HG02588 (cell line): ENCODE measurements around the gene MACROD2.
"Not testable (repeated sequence)": the region's sequence is repeated elsewhere in the genome, so short reads cannot be mapped to it uniquely, and the experiment has no call there.

Experiments used
- ATAC-seq: cut with Tn5 transposase; IDR thresholded peaks from one replicate; pipeline ENCODE4 v1.9.1; 2021; ENCODE audit warnings: mild to moderate bottlenecking, moderate library complexity; ENCODE audit not compliant: unreplicated experiment

Gene MACROD2

DNA sequence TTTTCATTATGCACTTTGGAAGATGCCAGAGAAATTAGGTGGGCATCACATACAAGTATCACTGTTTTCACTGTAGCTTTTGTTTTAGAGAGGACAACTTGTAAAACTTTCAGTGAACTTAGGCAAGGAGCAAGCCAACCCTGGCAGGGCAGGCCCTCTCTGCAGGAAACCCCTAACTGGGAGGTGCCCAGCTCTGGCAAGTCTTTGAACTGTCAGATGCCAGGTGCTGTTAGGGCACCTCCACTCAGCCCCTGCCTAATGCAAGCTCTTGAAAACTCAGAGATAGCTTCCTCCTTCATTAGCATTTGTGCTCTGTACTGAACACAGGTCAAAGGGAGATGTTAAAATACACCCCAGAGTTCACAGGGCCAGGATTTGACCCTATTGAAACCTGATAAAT, 1116.3 kb downstream of the MACROD2 start:
- no peak for ATAC-seq

DNA sequence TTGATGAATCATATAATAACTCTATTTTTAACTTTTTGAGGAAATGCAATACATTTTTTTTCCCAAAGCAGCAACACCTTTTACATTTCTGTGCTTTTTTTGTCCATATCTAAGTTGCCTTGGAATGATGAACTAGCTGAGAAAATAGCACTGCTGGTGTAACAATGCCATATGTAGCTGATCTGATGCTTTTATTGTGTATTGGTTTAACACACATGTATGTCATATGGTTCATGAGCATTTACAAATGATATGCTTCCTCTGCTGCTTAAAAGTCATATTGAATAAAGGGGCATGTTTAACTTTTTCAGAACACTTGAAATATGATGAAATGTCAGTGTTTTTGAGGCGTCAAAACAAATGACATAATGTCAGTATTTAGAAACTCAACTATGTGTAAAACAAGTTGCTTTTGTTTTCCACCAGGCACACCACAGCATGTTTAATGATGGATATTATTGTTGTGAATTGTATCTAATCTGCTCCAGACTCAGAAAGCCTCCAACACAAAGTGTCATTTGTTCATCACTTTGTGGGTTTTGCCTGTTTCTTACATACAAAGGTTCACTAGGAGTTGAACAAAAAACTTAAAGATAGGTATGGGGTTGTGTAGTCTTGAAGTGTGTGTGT, 1117.9 kb downstream of the MACROD2 start:
- no peak for ATAC-seq

DNA sequence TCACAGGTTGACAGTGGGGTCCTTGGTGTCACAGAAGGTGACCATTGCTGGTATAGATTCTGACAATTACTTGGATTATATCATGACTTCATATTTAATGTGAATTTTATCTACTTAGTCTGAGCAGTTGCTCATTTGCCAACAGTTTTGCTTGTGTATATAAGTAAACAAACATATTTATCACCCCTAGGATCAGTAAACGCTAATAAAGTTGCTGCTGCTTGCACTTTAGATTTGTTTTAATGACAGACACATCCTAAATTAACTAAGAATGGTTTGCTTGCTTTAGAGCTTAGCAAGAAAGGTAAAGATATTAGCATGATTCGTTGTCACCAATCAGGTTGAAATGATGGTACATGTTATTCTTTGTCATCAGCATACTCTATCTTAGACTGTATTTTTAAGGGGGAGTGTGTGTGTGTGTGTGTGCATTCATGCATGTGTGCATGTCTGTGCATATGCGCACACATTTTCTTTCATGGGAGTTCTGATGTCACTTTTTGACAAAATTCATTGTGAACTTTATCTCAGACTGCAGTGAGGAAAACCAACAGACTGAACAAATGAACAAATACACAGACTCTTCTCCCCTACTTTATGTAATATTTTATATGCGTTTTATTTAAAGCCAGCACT, 1124.7 kb downstream of the MACROD2 start:
- ATAC-seq, result no peak

DNA sequence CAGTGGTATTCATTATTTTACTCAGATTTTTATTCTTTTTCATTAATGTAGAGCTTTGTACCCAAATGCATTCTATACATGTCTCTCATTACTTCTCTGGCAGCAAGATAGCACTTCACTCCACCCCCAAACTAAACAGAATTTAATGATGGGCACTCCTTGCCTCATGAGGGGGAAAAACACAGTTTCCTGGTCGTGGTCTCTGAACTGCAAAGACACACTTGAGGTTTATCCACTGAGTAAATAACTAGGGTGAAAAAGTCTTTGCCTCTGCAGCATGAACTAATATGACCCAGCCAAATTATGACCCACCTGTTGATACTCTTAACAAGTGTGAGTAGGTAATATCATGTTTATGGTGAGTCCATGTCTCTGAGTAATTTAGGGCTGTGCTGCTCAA, 1127.3 kb downstream of the MACROD2 start:
- no peak for ATAC-seq

DNA sequence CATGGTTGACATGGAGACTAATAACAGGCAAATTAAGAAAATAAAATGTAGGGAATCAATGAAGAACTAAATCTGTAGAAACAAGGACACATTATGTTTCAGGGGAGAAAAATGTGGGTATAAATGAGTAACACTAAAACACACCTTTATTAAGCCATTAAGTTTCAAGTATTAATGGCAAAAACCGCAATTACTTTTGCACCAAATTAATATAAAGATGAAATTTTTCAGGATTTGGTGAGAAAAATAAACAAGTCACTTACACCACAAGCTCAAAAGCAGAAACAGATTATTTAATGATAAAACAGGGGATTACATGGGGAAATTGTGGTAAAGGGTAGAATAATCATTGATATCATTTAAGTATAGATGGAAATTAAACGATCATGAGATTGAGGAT, 1135.9 kb downstream of the MACROD2 start:
- ATAC-seq, result no peak

DNA sequence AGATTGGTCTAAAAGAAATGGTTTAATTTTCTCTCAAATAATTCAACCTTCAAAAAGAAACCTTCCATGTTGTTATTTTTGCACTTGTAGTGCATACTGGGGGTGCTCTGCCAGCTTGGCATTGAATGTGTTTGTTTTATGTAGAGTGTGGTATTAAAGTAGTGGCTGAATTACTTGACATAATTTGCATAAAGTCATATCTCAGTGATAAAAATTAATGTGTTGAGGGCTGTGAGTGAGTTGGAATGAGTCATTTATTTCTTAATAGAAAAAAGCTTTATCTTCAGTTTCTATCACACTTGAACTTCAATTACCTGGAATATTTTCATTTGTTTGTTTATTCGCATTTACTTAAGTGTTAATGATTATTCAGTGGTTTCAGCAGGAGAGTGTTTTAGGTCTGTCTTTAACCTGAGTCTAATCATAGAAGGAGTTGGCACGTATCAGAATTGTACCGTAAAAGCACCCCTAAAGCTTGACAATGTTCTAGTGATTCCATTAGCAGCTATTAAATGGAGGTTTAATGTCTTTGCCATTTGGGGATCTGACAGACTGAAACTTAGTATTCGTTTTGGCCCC, 1143.3 kb downstream of the MACROD2 start:
- ATAC-seq, result no peak

DNA sequence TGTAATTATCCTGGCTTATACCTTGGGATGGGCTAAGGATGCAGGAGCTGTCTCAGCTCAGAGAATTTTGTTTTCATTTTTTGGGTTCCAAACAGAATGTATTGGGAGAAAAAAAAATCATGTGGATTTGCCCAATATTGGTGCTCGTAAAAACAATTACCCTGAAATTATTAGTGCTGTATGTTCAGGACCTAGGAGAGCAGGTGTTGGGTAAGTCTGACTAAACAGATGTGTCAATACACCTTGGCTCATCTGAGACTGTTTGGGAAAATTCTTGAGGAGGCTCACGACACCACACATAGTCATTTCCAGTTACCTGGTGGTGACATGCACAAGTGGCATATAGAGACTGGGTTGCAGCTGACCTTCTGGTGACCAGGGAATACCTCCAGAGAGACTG, 1144.2 kb downstream of the MACROD2 start:
- no peak for ATAC-seq

DNA sequence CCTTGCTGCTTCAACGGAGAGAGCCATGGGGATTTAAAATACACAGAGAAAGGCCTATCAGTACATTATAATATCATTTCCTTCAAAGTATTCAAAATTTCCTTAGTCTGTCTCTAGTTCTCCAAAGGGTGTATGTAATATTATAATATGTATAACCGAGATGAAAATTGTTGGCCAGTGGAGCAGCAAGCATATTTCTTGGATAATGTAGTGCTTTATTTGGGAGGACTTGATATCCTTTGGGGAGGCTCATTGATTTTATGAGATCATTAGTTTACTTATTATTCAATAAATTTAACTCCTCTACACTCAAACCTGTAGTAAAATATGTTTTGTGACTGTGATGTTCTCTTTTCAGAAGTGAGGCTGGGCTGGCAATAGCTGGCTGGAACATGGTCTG, 1145.0 kb downstream of the MACROD2 start:
- no peak for ATAC-seq

DNA sequence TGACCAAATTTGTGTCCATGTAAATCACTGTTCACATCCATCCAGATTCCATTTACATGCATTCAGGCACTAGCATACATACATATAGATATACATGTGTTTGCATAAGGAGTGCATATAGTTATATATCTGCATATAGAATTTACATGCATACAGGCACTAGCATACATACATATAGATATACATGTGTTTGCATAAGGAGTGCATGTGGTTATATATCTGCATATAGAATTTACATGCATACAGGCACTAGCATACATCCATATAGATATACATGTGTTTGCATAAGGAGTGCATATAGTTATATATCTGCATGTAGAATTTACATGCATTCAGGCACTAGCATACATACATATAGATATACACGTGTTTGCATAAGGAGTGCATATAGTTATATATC, 1145.6 kb downstream of the MACROD2 start:
- not testable (repeated sequence) for ATAC-seq

DNA sequence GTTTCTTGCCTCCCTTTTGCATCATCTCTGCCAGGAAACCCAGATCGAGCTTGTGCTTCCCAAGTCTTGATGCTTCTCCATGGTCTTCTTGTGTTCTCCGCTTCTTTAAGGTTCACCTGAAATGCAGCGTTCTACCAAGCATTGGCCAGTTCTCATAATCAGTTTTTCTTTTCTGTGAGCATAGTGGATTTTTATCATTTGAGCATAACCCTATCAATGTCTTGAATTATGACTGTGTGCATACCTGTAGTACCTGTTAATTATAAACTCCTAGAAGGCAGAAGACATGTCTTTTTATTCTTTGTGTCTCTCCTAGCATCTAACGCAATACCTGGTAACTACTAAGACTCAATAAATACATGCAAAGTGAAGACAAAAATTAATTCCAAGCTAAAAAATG, 1146.5 kb downstream of the MACROD2 start:
- ATAC-seq, result no peak

DNA sequence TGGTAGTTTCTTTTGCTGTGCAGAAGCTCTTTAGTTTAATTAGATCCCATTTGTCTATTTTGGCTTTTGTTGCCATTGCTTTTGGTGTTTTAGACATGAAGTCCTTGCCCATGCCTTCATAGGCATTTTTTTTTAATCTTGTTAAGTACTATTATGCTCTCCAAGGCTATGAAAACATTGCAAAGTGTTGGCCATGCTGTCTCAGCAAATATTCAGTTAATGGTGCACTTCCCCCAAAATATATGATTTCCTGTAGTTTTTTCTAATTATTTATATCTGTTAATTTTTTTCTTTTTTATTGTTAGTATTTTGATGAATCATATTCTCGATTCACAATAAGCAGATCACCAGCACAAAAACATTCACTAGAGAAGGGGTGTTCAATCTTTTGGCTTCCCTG, 1148.2 kb downstream of the MACROD2 start:
- no peak for ATAC-seq

DNA sequence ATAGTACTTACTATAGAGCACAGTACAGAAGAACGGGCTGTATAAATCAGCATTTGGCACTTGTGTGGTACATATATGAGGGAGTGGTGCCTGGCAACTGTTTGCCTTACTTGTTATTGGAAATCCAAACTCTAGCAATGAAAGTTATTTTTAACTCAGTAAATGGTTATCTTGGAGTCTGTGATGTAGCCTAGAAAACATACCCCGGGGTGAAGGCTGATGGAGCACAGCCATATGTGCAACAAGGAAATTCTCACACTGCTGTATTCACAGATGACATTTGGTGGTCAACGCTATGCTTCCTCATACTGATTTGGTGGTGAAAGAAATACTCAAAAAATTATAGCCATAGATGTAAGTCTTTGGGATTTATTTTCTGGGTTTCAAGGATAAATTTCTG, 1149.6 kb downstream of the MACROD2 start:
- ATAC-seq, result no peak

DNA sequence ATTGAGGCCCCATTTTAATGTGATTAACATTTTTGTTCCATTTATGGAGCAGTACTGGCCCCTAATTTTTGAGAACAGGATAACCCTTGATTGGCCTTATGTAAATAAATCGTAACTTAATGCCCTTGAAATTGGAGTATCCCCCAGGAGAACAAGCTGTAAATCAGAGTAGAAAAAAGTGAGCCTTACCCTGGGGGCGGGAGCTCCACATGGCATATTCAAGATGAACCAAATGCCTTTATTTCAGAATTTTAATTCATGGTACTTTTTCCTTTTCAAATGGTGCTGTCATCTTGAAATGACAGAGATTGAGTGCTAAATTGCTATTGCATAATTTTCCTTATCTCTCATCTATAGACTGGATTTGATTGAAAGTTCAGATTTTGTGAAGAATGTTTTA, 1151.6 kb downstream of the MACROD2 start:
- ATAC-seq, result no peak

DNA sequence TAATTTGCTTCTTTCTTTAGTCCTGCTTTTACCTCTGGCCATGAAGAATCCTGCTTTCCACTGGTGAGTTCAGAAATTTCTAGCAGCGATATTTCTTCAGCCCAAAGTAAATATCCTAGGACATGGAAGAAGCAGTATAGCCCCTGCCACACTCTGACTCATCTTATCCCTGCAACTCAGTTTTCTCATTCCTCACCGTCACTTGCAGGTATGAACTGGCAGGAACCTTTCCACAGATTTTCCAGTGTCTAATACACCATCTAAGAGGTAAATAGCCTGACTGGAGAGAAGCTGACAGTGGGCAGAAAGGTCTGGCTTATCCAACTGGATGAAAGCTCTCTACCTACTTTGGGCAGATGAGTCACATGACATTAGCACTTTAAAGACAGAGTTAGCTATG, 1158.8 kb downstream of the MACROD2 start:
- ATAC-seq, result no peak

DNA sequence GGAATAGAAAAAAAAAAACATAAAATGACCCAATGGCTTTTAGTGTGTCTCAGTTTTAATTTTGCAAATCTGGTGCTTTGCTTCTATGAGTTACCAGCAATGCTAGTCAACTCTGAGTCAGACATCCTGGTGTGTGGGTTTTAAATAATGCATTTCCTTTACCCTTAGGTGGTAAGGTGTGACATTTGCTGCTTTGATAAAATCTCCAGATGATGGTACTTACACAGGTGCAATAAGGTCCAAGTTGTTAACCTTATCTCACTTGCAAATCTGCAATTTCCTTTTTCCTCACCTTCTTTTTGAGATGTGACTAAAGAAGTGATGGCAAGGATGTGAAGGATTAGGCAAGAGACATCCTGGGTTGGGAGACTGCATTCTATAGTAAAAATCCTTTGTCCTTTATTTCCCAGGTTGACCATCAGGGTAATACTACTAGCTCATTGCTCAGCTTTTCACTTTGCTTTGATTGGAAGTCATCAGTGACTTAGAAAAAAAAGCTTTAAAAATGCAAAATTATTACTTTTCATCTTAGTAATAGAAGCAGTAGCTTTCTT, 1160.6 kb downstream of the MACROD2 start:
- ATAC-seq, result no peak

DNA sequence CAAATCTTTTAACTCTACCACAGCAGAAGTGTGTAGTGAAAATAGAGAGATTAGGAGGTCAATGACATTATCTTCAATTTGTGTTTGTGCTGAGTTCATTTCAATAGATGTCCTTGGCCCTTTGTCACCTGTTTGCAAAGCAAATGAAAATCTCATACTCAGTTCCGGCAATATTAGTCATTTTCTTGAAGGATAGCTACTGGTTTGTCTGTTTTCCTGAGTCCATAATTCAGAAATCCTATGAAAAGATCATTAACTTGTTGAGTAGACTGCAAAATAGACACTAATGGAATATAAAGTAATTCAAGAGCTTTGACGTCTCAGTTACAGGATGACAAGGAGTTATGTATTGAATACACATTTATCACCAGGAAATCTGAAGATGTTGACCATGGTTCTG, 1163.2 kb downstream of the MACROD2 start:
- ATAC-seq, result no peak

DNA sequence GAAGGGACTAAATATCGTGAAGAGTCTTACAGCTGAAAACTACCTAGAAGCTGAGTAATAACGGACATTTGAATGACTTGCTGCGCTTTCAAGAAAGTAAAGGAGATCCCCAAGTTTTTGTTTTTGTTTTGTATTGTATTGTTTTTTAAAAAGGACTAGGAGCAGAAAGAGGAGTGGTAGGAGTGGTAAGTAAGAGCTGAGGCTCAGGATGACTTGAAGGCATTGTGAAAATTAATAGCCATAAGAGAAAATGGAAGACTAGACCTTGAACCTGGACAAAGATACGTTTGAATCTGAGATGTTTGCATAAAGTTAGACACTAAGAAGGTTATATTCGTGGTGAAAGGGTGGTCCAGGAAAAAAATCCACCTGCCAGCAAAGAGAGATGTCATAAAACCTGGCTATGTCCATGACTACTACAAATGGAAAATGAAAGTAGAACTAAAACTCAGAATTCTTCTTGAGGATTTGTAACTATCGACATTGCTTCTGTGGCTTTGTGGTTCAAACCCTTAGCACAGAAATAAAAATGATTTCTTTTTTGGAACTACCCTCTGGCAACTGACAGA, 1166.8 kb downstream of the MACROD2 start:
- peak; percentile 79 for ATAC-seq

DNA sequence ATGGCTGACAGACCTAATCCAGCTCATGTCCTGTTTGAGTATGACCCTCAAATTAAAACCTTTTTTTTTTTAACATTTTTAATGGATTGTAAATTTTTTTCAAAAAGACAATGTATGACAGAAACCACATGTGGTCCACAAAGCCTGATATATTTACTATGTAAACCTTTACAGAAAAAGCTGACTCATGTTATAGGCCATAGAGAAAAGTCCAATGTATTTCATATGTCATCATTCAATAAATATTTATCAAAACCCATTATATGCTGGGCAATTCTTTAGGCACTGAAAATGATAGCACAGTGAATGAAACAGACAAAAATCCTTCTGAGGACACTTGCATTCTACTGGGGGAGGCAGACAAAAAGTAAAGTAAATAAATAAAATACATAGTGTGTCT, 1168.3 kb downstream of the MACROD2 start:
- no peak for ATAC-seq

DNA sequence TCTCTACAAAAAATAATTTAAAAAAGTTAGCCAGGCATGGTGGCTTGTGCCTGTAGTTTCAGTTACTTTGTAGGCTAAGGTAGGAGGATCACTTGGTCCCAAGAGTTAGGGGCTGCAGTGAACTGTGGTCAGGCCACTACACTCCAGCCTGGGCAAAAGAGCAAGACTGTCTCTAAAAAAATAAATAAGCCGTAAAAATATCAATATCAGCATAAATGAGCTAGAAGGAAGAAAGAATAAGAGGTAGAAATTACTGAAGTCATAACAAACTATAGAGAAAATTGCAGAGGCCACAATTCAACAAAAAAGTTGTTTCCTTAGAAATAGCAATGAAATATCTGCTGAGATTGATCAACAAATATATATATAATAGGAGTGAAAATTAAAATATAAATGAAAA, 1169.4 kb downstream of the MACROD2 start:
- no peak for ATAC-seq

DNA sequence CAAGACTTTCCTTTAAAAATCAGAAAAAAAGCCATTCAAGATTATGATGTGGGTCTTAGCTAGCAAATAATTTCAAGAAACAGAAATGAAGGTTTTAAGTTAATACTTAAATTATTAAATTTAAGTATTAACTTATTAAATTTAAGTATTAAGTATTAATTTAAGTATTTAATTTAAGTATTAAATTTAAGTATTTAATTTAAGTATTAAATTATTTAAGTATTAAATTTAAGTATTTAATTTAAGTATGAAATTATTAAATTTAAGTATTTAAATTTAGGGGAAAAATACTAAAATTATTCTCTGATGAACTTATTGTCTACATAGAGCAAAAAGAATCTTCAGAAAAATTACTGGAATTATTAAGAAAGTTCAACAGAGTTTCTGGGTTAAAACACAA, 1171.4 kb downstream of the MACROD2 start:
- ATAC-seq, result no peak

DNA sequence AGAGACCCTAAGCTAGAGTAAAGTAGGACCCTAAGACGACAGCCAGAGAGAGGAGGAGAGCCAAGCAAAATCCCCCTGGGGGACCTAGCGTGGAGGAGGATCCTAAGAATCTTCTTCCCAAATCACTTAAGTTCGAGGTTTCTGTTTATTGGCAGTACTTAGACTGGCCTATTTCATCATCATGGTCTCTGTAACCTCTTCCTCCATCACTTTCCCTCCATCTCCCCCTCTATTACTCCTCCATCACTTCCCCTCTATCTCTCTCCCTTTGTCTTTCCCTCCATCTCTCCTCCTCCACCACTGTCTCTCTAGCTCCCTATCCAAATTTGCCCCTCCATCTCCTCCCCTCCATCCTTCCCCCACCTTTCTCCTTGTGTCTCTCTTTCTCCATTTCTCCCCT, 1175.7 kb downstream of the MACROD2 start:
- ATAC-seq, result no peak

DNA sequence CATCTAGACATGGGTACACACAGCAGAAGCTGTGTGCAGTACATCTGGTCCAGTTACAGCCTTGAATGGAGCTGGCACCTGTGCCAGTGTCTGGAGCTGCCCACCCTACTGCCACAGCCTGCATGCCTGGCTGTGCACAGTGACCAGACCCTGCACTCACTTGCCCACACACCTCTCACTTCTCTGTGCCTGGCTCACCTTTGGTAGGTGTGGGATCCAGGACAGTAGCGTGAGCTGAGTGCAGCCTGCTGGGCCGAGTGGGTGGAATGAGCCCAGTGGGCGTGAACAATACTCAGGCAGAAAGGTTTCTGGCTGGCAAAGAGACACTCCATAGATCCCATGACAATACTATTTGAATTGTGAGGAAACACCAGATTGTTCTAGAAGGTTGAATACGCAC, 1181.6 kb downstream of the MACROD2 start:
- ATAC-seq, result no peak
